Urinary bladder (tissue), 4 donors: Measurements from ENCODE around the gene KRT86. TPM values are rescaled to one million over a fixed set of nuclear protein-coding genes. Genes with fewer than 3 reads are reported as not detected.
"Not testable (repeated sequence)": the region's sequence is repeated elsewhere in the genome, so short reads cannot be mapped to it uniquely, and the experiment has no call there.

Experiments
- DNase-seq: peaks from one replicate; pipeline ENCODE4 v3.0.0-alpha.2; 2015; ENCODE audit errors: extremely low spot score
- H3K27ac ChIP-seq: one replicate; pipeline ENCODE4 v1.5.1; 2013; ENCODE audit warnings: low read depth, mild to moderate bottlenecking, moderate library complexity
- H3K36me3 ChIP-seq: one replicate; pipeline ENCODE4 v1.6.1; 2013; ENCODE audit warnings: mild to moderate bottlenecking, moderate library complexity; ENCODE audit not compliant: insufficient read depth
- H3K4me1 ChIP-seq: one replicate; pipeline ENCODE4 v1.6.1; 2013; ENCODE audit warnings: mild to moderate bottlenecking, moderate library complexity; ENCODE audit not compliant: insufficient read depth
- H3K4me3 ChIP-seq: one replicate; pipeline ENCODE4 v1.5.1; 2013; ENCODE audit warnings: low read depth, low read length
- WGBS: extraction: QIAGEN DNeasy Blood & Tissue Kit; methylation state at CpG from one replicate; pipeline ENCODE4 v1.1.7; 2013; 5-methylcytosine and 5-hydroxymethylcytosine counted together
- polyA plus RNA-seq: library from polyadenylated mRNA; stranded (reverse); fragments of 200-250 nt; gene quantifications from one replicate; pipeline ENCODE4 v1.2.3, GENCODE V29; 2013
- total RNA-seq: library from RNA; depleted of rRNA; stranded (reverse); fragments of >200 nt; gene quantifications from one replicate; pipeline ENCODE4 v1.2.3, GENCODE V29; 2014
- donor health status: healthy with polysubstance abuse.
- donor health status: healthy.

Gene KRT86
- total and polyA plus RNA-seq, 2 donors = 0.15 TPM; not detected in 1

GRCh38 chr12:52293926-52294325 lies 19.5 kb downstream of the KRT86 start:
- no peaks in the 10 kb centered on the region for H3K36me3 ChIP-seq

GRCh38 chr12:52294803-52295202 lies 20.4 kb downstream of the KRT86 start:
- 28% methylated on average over 1 of the region's 1 CpG for WGBS
- no peak overlapping the region for H3K4me3 ChIP-seq
- H3K4me1 ChIP-seq = no peaks in the 10 kb centered on the region
- DNase-seq = no peak
- H3K27ac ChIP-seq = no peak overlapping the region
- no peaks in the 10 kb centered on the region for H3K36me3 ChIP-seq

More at GRCh38 chr12:52293926-52294325, 19.5 kb downstream of the KRT86 start:
- Histone ChIP-seq H3K27ac (no peak overlapping the region), H3K4me3 (no peak overlapping the region), H3K4me1 (no peaks in the 10 kb centered on the region)
- no peak for DNase-seq
- WGBS = 92% methylated on average over 1 of the region's 1 CpG

- WGBS = 80% methylated on average over 1 of the region's 1 CpG
- H3K27ac ChIP-seq = no peak overlapping the region
- no peaks in the 10 kb centered on the region for H3K4me1 ChIP-seq
- no peak overlapping the region for H3K4me3 ChIP-seq
- no peak for DNase-seq
- no peaks in the 10 kb centered on the region for H3K36me3 ChIP-seq
Observed at GRCh38 chr12:52295663-52296062, 21.2 kb downstream of the KRT86 start.

DNA sequence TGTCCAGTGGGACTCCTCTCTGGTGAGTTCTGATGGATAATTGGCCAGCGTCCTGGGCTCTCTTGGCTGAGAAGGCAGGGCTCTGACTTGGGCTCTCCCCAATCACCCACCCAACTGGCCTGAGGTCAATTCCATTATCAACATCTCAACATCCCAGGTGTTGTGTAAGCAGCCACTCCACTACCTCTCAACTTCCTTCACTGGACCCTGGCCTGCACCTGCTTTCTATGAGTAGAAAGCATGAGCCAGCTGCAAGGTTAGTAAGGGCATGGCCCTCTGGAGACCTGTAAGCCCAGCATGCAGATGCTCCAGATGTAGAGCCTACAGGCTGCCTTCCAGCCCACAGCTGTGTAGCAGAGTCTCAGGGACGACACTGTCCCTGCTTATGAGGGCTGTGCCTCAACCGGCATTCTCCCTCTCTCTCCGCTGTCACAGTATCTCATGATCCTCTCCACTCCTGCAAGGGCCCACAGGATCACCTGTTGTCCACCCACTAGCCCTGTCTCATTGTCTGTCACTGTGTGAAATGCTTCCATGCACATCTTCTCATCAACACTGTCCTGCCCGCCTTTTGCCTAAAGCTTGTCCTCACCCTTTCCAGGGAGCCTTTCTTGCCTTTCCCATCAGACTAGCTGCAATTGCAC lies 22.2 kb downstream of the KRT86 start:
- DNase-seq = no peak
- no peak overlapping the region for H3K27ac ChIP-seq
- H3K4me3 ChIP-seq = no peak overlapping the region
- H3K4me1 ChIP-seq = no peaks in the 10 kb centered on the region
- WGBS = 90% methylated on average over 5 of the region's 5 CpGs
- no peaks in the 10 kb centered on the region for H3K36me3 ChIP-seq

DNA sequence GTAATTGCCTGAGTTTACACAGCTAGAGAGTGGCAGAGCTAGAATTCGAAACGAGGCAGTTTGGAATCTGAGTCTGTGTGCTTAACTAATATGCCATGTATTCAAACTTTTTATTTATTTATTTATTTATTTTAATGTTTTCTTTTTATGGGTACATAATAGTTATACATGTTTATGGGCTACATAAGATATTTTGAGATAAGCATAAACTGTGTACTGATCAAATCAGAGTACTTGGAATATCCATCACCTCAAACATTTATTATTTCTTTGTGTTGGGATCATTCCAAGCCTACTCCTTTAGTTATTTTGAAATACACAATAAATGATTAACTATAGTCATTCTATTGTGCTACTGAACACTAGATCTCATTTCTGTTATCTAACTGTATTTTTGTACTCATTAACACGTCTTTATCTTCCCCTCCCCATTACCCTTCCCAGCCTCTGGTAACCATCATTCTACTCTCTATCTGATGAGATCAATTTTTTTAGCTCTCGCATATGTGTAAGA lies 24.3 kb downstream of the KRT86 start:
- no peak overlapping the region for H3K4me3 ChIP-seq
- WGBS = 69% methylated on average over 4 of the region's 4 CpGs
- no peaks in the 10 kb centered on the region for H3K4me1 ChIP-seq
- H3K27ac ChIP-seq = no peak overlapping the region
- no peaks in the 10 kb centered on the region for H3K36me3 ChIP-seq
- no peak for DNase-seq

DNA sequence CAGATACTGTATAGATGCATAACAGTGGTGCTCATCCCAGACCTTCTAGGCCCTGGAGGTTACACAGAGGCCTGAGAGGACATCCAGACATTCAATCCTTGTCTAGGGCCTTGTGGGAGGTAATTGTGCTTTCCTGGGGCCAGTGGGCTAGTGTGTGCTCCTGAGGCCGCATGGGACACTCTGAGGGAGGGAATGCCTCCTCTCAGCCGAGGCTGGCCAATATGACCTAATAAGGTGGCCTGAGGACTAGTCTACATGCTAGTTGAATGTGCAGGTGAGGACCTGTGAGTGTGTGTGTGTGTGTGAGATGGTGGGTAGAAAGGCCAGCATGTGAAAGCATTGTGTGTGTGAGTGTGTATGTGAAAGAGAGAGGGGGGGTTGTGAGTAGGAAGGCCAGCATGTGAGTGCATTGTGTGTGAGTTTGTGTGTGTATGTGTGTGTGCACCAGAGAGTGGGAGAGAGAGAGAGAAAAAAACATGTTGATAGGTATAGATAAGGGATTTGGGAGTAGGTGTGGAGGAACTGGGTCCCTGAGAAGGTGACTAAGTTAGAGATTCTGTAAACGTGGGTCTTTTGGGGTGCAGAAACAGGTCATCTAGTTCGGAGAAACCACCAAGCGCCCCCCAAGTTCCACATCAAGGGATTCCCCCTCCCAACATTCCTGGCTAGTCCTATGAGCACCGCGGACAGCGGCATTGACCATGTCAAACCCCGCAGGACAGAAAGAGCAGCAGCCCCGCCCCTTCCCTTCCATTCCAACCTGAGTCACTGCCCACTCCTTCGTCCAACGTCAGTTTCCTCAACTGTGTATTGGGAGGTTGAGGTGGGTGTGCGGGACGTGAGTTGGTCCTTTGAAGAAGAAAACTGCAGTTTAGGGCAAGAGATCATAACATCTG lies 26.6 kb downstream of the KRT86 start:
- 49% methylated on average over 14 of the region's 14 CpGs for WGBS
- no peak overlapping the region for H3K27ac ChIP-seq
- DNase-seq = no peak
- H3K4me1 ChIP-seq = no peaks in the 10 kb centered on the region
- H3K36me3 ChIP-seq = no peaks in the 10 kb centered on the region
- H3K4me3 ChIP-seq = no peak overlapping the region

DNA sequence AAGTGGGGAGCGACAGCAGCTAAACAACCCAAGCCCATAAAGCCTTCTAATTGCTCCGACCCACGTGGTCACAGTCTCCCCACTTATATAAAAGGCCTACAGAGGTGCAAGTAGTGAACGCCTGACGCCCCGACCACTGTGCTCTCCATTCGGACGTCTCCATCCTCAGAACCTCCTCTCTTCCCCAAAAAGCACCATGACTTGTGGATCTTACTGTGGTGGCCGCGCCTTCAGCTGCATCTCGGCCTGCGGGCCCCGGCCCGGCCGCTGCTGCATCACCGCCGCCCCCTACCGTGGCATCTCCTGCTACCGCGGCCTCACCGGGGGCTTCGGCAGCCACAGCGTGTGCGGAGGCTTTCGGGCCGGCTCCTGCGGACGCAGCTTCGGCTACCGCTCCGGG lies 27.3 kb downstream of the KRT86 start:
- H3K36me3 ChIP-seq, H3K4me1 ChIP-seq, H3K4me3 ChIP-seq, H3K27ac ChIP-seq, DNase-seq: not testable (repeated sequence)
- 79% methylated on average over 22 of the region's 31 CpGs for WGBS

DNA sequence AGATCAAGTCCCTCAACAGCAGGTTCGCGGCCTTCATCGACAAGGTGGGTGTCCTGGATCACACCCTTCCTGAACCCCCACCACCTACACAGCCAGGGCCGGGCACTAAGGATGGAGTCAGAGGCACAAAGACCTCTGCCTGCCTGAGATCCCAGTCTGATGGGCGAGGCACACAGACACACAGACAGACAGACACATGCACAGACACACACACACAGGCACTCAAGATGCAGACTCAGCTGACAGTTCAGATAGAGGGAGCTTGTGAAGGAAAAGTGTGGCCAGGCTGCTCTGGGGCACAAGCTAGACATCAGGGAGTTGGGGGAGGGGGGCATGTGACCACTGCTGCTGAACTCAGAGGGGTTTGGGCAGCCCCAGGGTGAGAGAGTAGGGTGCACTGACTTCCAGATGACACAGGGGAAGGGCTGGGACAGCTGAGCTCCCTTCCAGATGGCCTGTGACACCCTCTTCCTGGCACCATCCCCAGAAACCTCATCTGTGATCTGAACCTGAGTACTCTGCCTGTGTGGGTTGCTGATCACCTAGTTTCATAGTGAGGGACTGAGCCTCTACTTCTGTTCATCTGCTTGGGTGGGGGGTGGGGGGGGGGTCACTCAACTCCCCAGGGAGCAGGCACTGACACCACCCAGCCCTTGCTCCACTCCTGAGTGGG lies 27.9 kb downstream of the KRT86 start:
- H3K4me3 ChIP-seq, H3K4me1 ChIP-seq, H3K27ac ChIP-seq, DNase-seq, H3K36me3 ChIP-seq: not testable (repeated sequence)
- WGBS = no CpG with 5 or more reads among the region's 5 CpGs

GRCh38 chr12:52304941-52305411 lies 30.5 kb downstream of the KRT86 start:
- DNase-seq, H3K4me1 ChIP-seq: not testable (repeated sequence)
- 84% methylated on average over 15 of the region's 15 CpGs for WGBS

GRCh38 chr12:52305921-52306705 lies 31.7 kb downstream of the KRT86 start:
- Histone ChIP-seq H3K4me3 (no peak overlapping the region), H3K27ac (no peak overlapping the region), H3K4me1 (no peaks in the 10 kb centered on the region), H3K36me3 (no peaks in the 10 kb centered on the region)
- no peak for DNase-seq
- 79% methylated on average over 11 of the region's 11 CpGs for WGBS

More at GRCh38 chr12:52304941-52305411, 30.5 kb downstream of the KRT86 start:
- H3K4me3 ChIP-seq, H3K36me3 ChIP-seq, H3K27ac ChIP-seq: not testable (repeated sequence)

DNA sequence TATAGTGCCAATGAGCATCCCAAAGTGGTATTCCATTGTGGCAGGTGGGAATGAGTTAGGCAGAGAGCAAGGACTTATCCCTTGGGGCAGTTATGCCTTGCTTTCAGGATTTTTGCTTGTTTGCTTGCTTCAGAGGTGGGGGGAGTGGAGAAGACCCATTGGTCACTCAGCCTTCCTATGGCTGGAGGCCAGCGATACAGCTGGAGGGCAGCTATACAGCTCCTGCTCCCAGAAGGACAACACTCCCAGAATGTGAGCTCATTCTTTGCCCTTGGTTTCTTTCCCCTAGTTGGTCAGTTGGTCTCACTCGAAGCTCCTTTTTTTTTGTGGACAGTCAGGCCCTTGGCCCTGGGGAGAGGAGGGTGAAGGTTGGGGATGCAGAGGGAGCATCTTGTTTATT lies 32.3 kb downstream of the KRT86 start:
- no peak overlapping the region for H3K4me3 ChIP-seq
- no peak for DNase-seq
- WGBS = 85% methylated on average over 2 of the region's 2 CpGs

GRCh38 chr12:52307836-52308805 lies 33.7 kb downstream of the KRT86 start:
- Histone ChIP-seq H3K36me3 (no peaks in the 10 kb centered on the region), H3K27ac (no peak overlapping the region), H3K4me3 (peak overlapping the region; percentile 26), H3K4me1 (no peaks in the 10 kb centered on the region)
- WGBS = 7% methylated on average over 71 of the region's 71 CpGs
- no peak for DNase-seq

More for the DNA sequence above, 32.3 kb downstream of the KRT86 start:
- no peak overlapping the region for H3K27ac ChIP-seq
- no peaks in the 10 kb centered on the region for H3K4me1 ChIP-seq
- H3K36me3 ChIP-seq = no peaks in the 10 kb centered on the region
